GM12878 (cell line): ENCODE data around the gene ZBTB6. TPM values are rescaled to one million over a fixed set of nuclear protein-coding genes. Genes with fewer than 3 reads are reported as not detected.

ENCODE experiments used
- ATAC-seq: fragments of 200-7000 bp; cut with Tn5 transposase; 3 replicates; pipeline ENCODE4 v1.9.1; 2020; ENCODE audit warnings: mild to moderate bottlenecking, moderate library complexity
- BruUV-seq: library from RNA; stranded (reverse); fragments of 400-500 nt; replicated peaks from 2 replicates; lab custom pipeline; 2021; lab: Mats Ljungman, UMichigan
- CTCF ChIA-PET: fragments of 300-600 bp; sonication (Branson Sonifier 250); formaldehyde crosslinking; extraction: SDS; loops from one replicate; lab custom pipeline; 2021; ENCODE audit warnings: inconsistent platforms; lab: Yijun Ruan, JAX
- POLR2A ChIA-PET: fragments of 350-600 bp; formaldehyde crosslinking; extraction: SDS; loops from one replicate; lab custom pipeline; 2021; ENCODE audit warnings: inconsistent platforms; lab: Charles Lee
- RAD21 ChIA-PET: fragments of 300-600 bp; sonication (Branson Sonifier 250); formaldehyde crosslinking; loops from one replicate; lab custom pipeline; 2023; ENCODE audit warnings: antibody characterized with exemption; ENCODE audit not compliant: unreplicated experiment; lab: Charles Lee
- SMC1A ChIA-PET: fragments of 300-600 bp; sonication (Branson Sonifier 250); formaldehyde crosslinking; loops from one replicate; lab custom pipeline; 2023; ENCODE audit not compliant: unreplicated experiment, uncharacterized antibody; lab: Charles Lee
- DNase-seq: peaks from one replicate; pipeline ENCODE4 v3.0.0-alpha.2; 2011; ENCODE audit warnings: low read depth, low spot score
- FAIRE-seq: peaks from 3 replicates; lab custom pipeline; 2011; peaks lifted over from hg19 to GRCh38; lab: Jason Lieb, UNC
- H2AFZ ChIP-seq: 2 replicates; pipeline ENCODE4 v1.6.0; 2011; ENCODE audit warnings: low read depth, low read length, control low read depth; ENCODE audit not compliant: control insufficient read depth
- H3K27ac ChIP-seq: 2 replicates; pipeline ENCODE4 v1.5.1; 2011; ENCODE audit warnings: control low read depth; ENCODE audit not compliant: control insufficient read depth, insufficient read depth
- H3K27me3 ChIP-seq, 2 experiments: replicated peaks in 1 of 2; 2 replicates each; pipeline versions ENCODE4 v1.6.0 to v1.6.1; 2011; ENCODE audit warnings: low read length in 1 of 2; ENCODE audit not compliant: control insufficient read depth in 2 of 2, insufficient read depth in 2 of 2
- H3K36me3 ChIP-seq, 2 experiments: 2 replicates each; pipeline ENCODE4 v1.5.1; 2011; ENCODE audit warnings: low read length in 1 of 2; ENCODE audit not compliant: control insufficient read depth in 2 of 2, insufficient read depth in 2 of 2
- H3K4me1 ChIP-seq: 2 replicates; pipeline ENCODE4 v1.6.1; 2011; ENCODE audit warnings: mild to moderate bottlenecking, low read length, moderate library complexity, mixed read lengths; ENCODE audit not compliant: control insufficient read depth, insufficient read depth
- H3K4me2 ChIP-seq: 2 replicates; pipeline ENCODE4 v1.6.0; 2011; ENCODE audit warnings: control low read depth; ENCODE audit not compliant: control insufficient read depth, insufficient read depth
- H3K4me3 ChIP-seq: fragments of 200-600 bp; sonication (generic); 2 replicates; pipeline ENCODE4 v1.5.1; 2016
- H3K79me2 ChIP-seq: 2 replicates; pipeline ENCODE4 v1.6.0; 2011; ENCODE audit warnings: low read length; ENCODE audit not compliant: control insufficient read depth, insufficient read depth
- H3K9ac ChIP-seq: 2 replicates; pipeline ENCODE4 v1.8.0; 2011; ENCODE audit warnings: low read length, control low read depth, mixed read lengths; ENCODE audit not compliant: control insufficient read depth, insufficient read depth
- H3K9me3 ChIP-seq: replicated peaks from 3 replicates; pipeline ENCODE4 v1.5.1; 2011; ENCODE audit warnings: mild to moderate bottlenecking, low read length; ENCODE audit not compliant: control insufficient read depth, insufficient read depth
- H4K20me1 ChIP-seq: 2 replicates; pipeline ENCODE4 v1.6.0; 2011; ENCODE audit not compliant: control insufficient read depth, insufficient read depth
- CTCF ChIP-seq, 3 experiments: IDR thresholded peaks in 2 of 3; conservative IDR thresholded peaks in 1 of 3; 2 replicates each; pipeline ENCODE4 v1.5.1; 2011; ENCODE audit warnings: low read depth in 3 of 3, low read length in 3 of 3, mild to moderate bottlenecking in 3 of 3, control low read depth in 2 of 3, moderate library complexity in 2 of 3, inconsistent platforms in 1 of 3, mixed read lengths in 1 of 3; ENCODE audit not compliant: control insufficient read depth in 2 of 3, insufficient read depth in 1 of 3; ENCODE audit errors: extremely low read depth in 1 of 3
- NFXL1 ChIP-seq: fragments of 450-650 bp; IDR thresholded peaks from 2 replicates; pipeline ENCODE4 v1.6.1; 2017; ENCODE audit warnings: antibody characterized with exemption, mild to moderate bottlenecking, borderline replicate concordance
- NKRF ChIP-seq: fragments of 450-650 bp; conservative IDR thresholded peaks from 2 replicates; pipeline ENCODE4 v1.6.1; 2017; ENCODE audit warnings: mild to moderate bottlenecking, moderate library complexity
- SMAD5 ChIP-seq: IDR thresholded peaks from 2 replicates; pipeline ENCODE4 v1.6.1; 2016; ENCODE audit warnings: antibody characterized with exemption, low read depth
- SMARCA5 ChIP-seq: fragments of 450-650 bp; IDR thresholded peaks from 2 replicates; pipeline ENCODE4 v1.6.1; 2017; ENCODE audit warnings: mild to moderate bottlenecking
- WGBS: methylation state at CpG from one replicate; pipeline ENCODE4 v1.1.6; 2016; ENCODE audit warnings: low lambda C conversion rate; ENCODE audit not compliant: insufficient replicate concordance, insufficient coverage; ENCODE audit errors: missing lambda C conversion rate; 5-methylcytosine and 5-hydroxymethylcytosine counted together
- in situ Hi-C: fragments of 300-500 bp; cut with MboI; formaldehyde crosslinking; loops from 9 replicates; pipeline ENCODE4 v1.14.3; 2018; ENCODE audit warnings: mixed read lengths
- intact Hi-C: fragments of 100-400 bp; cut with micrococcal nuclease; formaldehyde crosslinking; loops from one replicate; pipeline ENCODE4 v1.14.2; 2022; ENCODE audit not compliant: unreplicated experiment
- polyA plus RNA-seq, 11 experiments: library from polyadenylated mRNA; depleted of rRNA in 4 of 11; unstranded in 6 of 11; stranded (reverse) in 5 of 11; fragments of >200 nt; fragmentation: Nextera tagmentation in 4 of 11; fragmentation: Illumina TruSeq in 1 of 11; extraction: Ambion mirVana in 4 of 11; extraction: Trizol in 1 of 11; gene quantifications; 1 replicate in 1 of 11; 2 replicates in 10 of 11; pipeline versions ENCODE4 v1.2.1 to v1.2.3, GENCODE V29; 2011 to 2016; ENCODE audit warnings: inconsistent platforms in 2 of 11, missing spikeins in 2 of 11, low read depth in 1 of 11
- total RNA-seq, 4 experiments: library from RNA; depleted of rRNA in 3 of 4; stranded (reverse); fragments of >200 nt in 3 of 4; fragmentation: Illumina TruSeq in 1 of 4; extraction: Trizol in 1 of 4; gene quantifications; 2 replicates each; pipeline versions ENCODE4 v1.2.1 to v1.2.3, GENCODE V29; 2013 to 2021
- TF ChIP-seq, protein P1 (sequence below): IDR thresholded peaks from 2 replicates; pipeline ENCODE4 v1.6.1; 2011; ENCODE audit warnings: low read depth, low read length, improper control_type of control experiment, borderline replicate concordance

ZBTB6 gene
- total and polyA plus RNA-seq, 10 of the 15 experiments (the other 5 are each of a cell fraction or from before 2014, with no cell fraction given), result 1.7 to 11.5 (median 7.0) TPM

DNA sequence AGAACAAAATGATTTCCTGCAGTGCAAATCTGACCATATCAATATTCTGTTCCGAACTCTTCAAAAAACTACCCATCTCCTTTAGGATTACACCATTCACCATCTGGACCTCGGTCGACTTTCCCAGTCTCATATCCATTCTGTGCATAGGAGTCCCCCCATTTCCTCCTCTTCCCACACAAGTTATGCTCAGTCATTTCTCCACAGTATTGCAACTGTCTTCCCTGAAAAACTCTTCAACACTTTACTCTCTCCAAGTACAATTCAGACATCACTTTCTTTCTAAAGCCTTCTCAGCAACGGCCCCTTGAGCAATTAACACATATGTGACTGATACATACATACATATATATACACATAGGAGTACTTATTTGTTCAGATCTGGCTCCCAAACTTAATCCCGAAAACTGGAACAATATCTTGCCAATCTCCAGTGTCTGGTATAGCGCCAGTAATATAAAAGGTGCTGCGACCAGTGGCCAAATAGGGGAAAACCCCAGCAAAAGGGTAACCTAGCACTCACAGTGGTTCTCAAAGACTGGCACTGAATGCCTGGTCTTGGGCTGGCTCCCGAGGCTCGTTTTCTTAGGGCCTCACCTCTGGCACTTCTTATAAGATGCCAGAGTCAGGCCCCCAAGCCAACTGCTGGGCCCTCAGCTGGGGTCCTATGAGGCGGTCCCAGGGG, 17.6 kb upstream of the ZBTB6 start:
- H3K9me3 ChIP-seq, result no peaks in the 10 kb centered on the region
- peak overlapping the region; percentile 95 for H3K4me2 ChIP-seq
- TF ChIP-seq, protein P1, sequence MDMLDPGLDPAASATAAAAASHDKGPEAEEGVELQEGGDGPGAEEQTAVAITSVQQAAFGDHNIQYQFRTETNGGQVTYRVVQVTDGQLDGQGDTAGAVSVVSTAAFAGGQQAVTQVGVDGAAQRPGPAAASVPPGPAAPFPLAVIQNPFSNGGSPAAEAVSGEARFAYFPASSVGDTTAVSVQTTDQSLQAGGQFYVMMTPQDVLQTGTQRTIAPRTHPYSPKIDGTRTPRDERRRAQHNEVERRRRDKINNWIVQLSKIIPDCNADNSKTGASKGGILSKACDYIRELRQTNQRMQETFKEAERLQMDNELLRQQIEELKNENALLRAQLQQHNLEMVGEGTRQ, result no peak
- TF ChIP-seq NKRF (0 out of 2 replicates have a peak, but pooled peaks have one; percentile 52), SMARCA5 (0 out of 2 replicates have a peak, but pooled peaks have one; percentile 9), CTCF (IDR thresholded peaks at IDR 0.05 in 2 of 3, conservative IDR thresholded peaks at IDR 0.05 in 1 of 3; ENCODE audit: control insufficient read depth in 2 of 3, extremely low read depth in 1 of 3, insufficient read depth in 1 of 3, low read depth in 3 of 3, low read length in 3 of 3) (peak in 1 of 3 experiments; percentile 13; a peak in 1 of 6 replicates), NFXL1 (no peak), SMAD5 (peak; percentile 9; the same call in 1 of the 2 replicates)
- no peaks in the 10 kb centered on the region for H4K20me1 ChIP-seq
- POLR2A ChIA-PET, result interaction anchor here (1.5 to 4.7 kb wide), 6 partner anchors 10 to 27 kb away, joined by 9 to 41 read pairs (median 22); partner anchors contain the start of genes RABGAP1, RC3H2 and ZBTB6
- peaks cover 4% of the 10 kb centered on the region for H3K4me1 ChIP-seq
- 31% methylated on average over 10 of the region's 10 CpGs for WGBS
- RAD21 ChIA-PET, result interaction anchor here (0.9 to 3.6 kb wide), 9 partner anchors 11 to 60 kb away, joined by 3 to 34 read pairs (median 6); partner anchors contain the start of genes RABGAP1 and ZBTB6
- in situ Hi-C loops, result no loop called here
- CTCF ChIA-PET, result interaction anchor here (1.0 to 2.7 kb wide), 10 partner anchors 10 to 69 kb away, joined by 3 to 9 read pairs (median 4); partner anchors contain the start of genes RABGAP1, RC3H2 and ZBTB6
- H3K27me3 ChIP-seq, result no peaks in the 10 kb centered on the region
- FAIRE-seq (no peak), ATAC-seq (peak; percentile 62), DNase-seq (no peak)
- H3K9ac ChIP-seq, result peak overlapping the region; percentile 87
- no TSS peak for BruUV-seq
- intact Hi-C loops, result loop anchor here (1.0 kb wide), 2 partner anchors 10 to 17 kb away; partner anchors contain the start of gene ZBTB6
- H2AFZ ChIP-seq, result peak overlapping the region; percentile 82
- peaks cover 58% of the 10 kb centered on the region for H3K79me2 ChIP-seq
- no peaks in the 10 kb centered on the region for H3K36me3 ChIP-seq
- SMC1A ChIA-PET, result interaction anchor here (1.0 to 4.1 kb wide), 11 partner anchors 10 to 419 kb away, joined by 3 to 21 read pairs (median 5); partner anchors contain the start of genes RABGAP1 and ZBTB6
- H3K27ac ChIP-seq, result peak overlapping the region; percentile 56
- H3K4me3 ChIP-seq, result peak overlapping the region; percentile 88
